Spleen (tissue), 7 donors: Measurements from ENCODE around the gene CCDC7.
"Not testable (repeated sequence)": the region's sequence is repeated elsewhere in the genome, so short reads cannot be mapped to it uniquely, and the experiment has no call there.

Experiments
- CTCF ChIP-seq, 11 experiments: fragments of 200-600 bp in 7 of 11; fragments of 450-650 bp in 4 of 11; sonication (generic) in 4 of 11; IDR thresholded peaks in 8 of 11; conservative IDR thresholded peaks in 3 of 11; 1 replicate in 7 of 11; 2 replicates in 4 of 11; pipeline versions ENCODE4 v1.4.0 to v1.8.0; 2016 to 2021; ENCODE audit warnings: antibody characterized with exemption in 11 of 11, inconsistent platforms in 4 of 11, mild to moderate bottlenecking in 1 of 11
- POLR2AphosphoS5 ChIP-seq, 3 donors: sonication (generic); formaldehyde crosslinking; IDR thresholded peaks; one replicate each; pipeline ENCODE4 v1.5.1; 2017; ENCODE audit warnings: antibody characterized with exemption in 3 of 3
- donor health status: DM: no; HTN: no; CAD: no; lungs with moderate emphysema.
- donor health status: DM: no; HTN: no; CAD: no.
- donor health status: DM: no; HTN: no; CAD: no.

DNA sequence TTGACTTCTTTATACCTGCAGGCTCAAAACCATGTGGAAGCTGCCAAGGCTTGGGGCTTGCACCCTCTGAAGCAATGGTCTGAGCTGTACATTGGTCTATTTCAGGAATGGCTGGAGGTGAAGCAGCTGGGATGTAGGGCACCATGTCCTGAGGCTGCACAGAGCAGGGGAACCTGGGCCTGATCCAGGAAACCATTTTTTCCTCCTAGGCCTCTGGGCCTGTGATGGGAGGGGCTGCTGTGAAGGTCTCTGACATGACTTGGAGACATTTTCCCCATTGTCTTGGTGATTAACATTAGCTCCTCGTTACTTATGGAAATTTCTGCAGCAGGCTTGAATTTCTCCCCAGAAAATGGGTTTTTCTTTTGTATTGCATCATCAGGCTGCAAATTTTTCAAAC lies 211.5 kb downstream of the CCDC7 start:
- not testable (repeated sequence) for TF ChIP-seq CTCF (IDR thresholded peaks at IDR 0.05 in 8 of 11, conservative IDR thresholded peaks at IDR 0.05 in 3 of 11); POLR2AphosphoS5 (IDR thresholded peaks at IDR 0.05)
